ENCODE data around the gene RBBP7.

Gene RBBP7

DNA sequence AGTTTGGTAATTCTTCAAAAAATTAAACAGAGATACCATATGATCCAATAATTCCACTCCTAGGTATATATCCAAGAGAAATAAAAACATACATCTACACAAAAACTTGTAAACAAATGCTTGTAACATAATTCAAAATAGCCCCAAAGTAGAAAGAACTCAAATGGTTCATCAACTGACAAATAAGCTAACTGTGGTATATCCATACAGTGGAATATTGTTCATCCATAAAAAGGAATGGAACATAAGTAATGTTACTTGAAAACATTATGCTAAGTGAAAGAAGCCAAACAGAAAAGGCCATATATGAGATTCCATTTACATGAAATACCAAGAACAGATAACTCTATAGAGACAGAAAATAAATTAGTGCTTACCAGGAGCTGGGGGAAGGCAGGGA, 13.4 kb downstream of the RBBP7 start:
- no peak for DNase-seq

- DNase-seq, result peak; percentile 64
These were observed 14.1 kb downstream of the RBBP7 start for GRCh38 chrX:16856076-16856404.

DNA sequence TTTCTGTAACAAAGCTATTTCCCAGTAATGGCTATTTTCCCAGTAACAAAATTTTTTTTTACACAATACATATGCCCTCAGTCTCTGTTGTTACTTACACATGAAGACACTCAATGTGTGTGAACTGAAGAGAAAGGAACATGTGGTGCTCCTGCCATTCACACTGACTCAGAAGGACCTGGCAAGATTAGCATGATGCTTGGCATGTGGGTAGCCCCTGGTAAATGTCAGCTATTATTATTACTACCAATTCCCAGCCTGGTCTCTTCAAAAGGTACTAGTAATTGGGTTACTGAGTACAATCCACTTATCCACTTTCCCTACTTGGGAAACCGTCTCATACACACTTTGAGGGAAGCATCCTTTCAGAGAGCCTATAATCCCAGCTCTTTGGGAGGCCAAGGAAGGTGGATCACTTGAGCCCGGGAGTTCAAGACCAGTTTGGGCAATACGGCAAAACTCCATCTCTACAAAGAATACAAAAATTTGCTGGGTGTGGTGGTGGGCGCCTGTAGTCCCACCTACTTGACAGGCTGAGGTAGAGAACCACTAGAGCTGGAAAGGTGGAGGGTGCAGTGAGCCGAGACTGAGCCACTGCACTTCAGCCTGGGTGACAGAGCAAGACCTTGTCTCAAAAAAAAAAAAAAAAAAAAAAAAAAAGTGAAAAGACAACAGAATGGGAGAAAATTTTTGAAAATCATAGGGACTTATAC, 14.6 kb downstream of the RBBP7 start:
- no peak for DNase-seq

- DNase-seq, result no peak
These were observed 16.6 kb downstream of the RBBP7 start for GRCh38 chrX:16853537-16853936.

DNA sequence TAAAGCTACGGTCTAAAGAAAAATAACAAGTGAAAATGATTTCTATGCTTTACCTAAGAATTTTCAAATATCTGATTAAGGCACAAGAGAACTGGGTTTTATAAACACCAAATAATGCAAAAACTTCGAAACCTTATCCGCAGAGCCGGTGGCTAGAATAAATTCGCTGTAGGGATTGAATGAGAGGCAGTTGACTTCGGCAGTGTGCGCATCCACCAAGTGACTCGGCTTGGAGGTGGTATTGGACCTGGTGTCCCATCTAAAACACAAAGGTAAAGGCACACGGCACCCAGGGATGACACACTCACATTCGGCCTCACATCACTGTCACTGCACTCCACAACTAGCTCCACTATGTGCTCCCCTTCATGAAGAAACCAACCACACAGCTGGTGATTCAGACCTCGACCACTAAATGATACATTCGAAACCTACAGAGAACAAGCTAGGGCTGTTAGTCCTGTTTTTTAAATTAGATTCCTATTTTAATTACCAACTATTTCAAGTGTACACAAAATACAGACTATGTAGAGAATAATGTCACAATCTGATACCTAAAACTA, 17.5 kb downstream of the RBBP7 start:
- DNase-seq, result no peak

DNA sequence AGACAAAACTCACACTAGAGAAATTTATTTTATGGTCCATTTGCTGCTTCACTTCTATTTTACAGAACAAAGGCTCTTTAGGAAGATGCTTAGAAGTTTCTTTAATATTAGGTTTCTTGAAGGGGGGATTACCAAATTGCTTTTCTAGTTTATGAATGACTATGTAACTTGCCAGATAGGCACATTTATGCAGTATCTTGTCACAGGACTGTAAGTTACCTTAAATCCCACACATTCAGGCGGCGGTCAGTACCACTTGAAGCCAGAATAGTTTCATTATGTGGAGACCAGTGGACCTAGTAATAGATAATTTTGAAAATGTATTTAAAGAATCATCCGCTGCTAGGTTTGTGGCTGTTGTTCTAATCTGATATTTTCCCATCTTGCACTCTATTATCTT, 18.3 kb downstream of the RBBP7 start:
- no peak for DNase-seq

- DNase-seq, result no peak
These were observed 18.7 kb downstream of the RBBP7 start for GRCh38 chrX:16851421-16851820.

- no peak for DNase-seq
These were observed 21.6 kb downstream of the RBBP7 start for GRCh38 chrX:16848541-16848940.

DNA sequence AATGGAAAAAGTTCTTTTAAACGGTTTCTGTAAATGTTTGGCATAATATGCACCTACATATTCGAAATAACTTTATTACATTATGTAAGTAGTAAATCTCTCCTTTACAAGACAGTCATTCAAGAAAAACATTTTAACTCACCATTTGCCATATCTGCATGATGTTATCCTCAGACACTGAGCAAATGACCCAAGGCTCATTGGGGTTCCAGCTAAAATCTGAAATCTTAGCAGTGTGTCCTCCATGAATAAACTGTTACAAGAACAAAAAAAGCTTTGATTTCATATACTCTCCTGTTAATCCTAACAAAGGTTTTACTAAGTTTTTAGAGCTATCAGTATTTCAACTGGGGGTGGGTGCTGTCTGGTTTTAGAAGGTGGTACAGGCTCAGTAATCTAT, 24.5 kb downstream of the RBBP7 start:
- no peak for DNase-seq

GRCh38 chrX:16843208-16843909, 26.8 kb downstream of the RBBP7 start:
- DNase-seq, result no peak

- no peak for DNase-seq
These were observed 27.5 kb downstream of the RBBP7 start for GRCh38 chrX:16842684-16843083.

- DNase-seq, result peak; percentile 7
These were observed 30.2 kb downstream of the RBBP7 start for GRCh38 chrX:16839852-16840460.

DNA sequence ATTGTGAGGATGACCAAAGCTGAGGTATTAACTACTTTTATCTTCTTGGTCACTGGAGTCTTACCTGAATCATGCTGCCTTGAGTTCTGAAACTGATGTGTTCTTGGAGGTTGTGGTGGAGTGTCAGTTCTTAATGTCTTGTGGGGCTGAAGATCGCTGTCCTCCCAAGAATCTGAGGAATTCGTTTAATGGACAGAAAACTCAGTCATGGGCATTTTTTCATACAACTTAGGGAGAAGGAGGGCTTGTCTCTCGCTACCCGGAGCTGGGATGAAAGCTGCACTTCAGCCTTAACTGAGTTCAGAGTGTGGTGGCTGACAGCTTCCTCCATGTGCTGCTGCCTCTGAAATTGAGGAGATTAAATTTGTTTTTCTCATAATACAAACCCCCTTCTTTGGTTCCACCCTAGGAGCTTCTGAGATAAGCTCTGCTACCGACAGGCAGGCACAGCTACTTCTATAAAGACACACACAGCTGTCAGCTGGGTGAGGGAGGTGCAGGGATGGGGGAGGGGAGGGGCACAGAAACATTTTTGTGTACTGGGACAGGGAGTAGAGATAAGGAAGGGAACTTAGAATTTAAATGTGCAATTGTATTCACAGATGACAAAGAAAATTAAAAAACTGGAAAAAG, 30.8 kb downstream of the RBBP7 start:
- no peak for DNase-seq

DNA sequence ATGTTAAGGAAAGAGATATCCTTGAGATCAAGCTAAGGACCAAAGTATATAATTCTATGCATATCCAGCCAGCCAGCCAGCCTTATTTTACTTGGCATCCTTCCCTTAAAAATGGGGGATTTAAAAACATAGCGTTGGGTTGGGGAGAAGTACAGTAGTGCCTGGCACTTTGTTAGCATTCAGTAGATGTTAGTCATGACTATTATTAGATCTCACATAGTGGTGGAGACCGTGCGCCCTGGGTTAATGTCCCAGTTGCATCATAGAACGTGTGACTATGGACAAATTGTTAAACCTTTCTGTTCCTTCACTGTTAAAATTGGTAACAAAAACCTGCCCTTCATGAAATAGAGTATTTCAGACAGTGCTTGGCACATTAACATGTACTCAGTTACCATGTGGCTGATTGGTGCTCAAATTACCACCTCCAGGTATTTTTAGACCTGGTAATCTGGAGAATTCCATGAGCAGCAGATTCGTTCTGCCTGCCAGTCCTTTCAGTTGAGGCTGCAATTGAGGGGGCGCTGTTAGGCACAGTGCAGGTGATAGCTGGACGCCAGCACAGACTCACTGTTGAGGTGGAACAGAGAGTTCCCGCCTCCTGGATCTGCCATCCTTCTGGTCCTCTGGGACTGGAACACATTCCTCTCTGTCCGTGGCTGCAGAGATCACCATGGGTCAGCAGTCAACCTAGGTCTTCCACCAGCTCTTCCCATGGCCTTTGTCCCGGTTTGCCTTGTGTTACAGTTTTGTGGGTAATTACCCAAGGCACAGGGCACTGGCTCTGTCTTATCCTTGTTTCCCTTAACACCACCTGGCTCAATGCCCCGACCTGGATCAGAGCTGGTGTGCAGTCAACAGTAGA, 31.7 kb downstream of the RBBP7 start:
- DNase-seq, result peak; percentile 29

DNA sequence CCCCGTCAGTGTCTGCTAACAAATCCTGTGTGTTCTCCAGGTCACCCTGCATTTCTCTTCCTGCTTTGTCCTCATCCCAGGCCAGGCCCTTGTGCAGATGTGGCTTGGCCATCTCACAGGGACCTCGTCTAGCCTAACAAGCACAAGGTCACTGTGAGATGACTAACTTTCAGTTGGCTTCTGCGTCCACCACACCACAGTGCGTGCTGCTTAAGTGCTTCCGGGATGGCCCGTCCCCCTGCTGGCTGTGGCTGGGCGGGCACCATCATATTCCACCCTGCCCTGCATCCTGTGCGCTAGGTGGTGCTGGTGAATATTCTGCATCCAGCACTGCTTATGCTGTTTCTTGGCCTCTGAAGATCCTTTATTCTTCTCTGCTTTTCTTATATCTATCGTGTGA, 33.8 kb downstream of the RBBP7 start:
- no peak for DNase-seq

DNA sequence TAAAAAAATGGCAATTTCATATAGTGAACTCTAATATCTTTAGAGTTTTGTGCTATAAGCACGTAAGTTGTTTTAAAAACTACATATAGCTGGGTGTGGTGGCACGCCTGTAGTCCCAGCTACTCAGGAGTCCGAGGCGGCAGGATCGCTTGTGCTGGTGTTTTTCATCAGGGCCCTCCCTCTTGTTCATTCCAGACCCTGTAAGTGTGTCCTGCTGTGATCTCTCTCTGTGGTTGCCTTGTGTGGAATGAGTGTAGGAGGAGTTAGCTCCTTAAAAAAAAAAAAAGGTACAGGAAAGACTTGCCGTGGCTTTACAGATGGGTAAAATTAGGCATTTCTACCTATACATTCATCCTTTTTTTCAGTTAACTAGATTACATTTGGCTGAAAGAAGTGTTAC, 35.4 kb downstream of the RBBP7 start:
- DNase-seq, result no peak

DNA sequence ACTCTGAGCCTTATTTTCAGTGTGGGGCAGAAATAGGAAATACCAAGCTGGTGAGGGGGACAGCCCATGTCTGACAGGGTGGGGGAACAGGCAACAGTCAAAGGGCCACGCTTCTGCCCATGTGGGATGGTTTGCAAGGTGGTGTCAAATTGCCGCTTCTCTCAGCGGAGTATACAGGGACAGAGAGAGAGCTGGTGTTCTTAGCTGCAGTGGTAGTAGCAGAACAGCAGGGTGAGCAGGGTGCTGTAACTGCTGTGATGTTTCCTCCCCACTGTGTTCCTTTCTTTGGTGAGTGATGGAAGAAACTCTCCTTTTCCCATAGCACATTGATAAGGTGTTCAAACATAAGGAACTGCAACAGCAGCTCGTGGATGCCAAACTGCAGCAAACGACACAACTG, 37.9 kb downstream of the RBBP7 start:
- DNase-seq, result no peak

GRCh38 chrX:16828124-16828908, 41.8 kb downstream of the RBBP7 start:
- peak; percentile 16 for DNase-seq

DNA sequence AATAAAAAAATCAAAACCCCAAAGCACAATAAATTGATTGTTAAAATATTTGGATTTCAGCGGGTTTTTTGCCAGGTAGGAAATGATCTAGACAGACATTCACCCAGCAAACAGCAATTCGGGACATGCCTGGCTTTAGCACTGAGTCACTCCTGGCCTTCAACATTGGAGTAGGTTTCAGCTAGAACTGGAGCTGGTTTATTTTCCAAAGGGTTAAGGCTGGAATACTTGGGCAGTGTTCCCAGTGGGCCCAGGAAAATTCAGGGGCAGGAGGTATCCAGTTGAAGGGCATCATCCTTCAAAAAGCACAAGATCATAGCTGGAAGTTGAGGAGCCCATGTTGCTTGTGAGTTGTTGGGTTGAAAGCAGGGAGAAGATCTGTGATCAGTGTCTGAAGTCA, 42.9 kb downstream of the RBBP7 start:
- DNase-seq, result no peak

DNA sequence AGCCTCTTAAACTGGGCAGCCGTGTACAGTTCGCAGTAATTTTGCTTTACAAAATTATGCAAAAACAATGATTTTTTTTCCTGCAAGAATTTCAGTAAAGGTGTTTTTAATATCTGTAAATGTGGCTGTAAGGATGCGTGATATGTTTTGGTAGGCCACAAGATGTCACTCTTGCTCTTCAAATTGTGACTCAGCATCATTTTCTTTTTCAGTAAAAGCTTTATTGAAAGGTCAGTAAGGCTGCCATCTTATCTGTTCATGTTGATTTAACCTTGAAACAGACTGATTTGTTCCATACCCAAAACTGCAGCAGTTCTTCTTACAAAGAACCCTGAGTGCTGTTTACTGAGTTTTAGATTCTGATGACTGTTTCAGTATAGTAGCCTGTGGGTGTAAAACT, 44.0 kb downstream of the RBBP7 start:
- DNase-seq, result peak; percentile 13

DNA sequence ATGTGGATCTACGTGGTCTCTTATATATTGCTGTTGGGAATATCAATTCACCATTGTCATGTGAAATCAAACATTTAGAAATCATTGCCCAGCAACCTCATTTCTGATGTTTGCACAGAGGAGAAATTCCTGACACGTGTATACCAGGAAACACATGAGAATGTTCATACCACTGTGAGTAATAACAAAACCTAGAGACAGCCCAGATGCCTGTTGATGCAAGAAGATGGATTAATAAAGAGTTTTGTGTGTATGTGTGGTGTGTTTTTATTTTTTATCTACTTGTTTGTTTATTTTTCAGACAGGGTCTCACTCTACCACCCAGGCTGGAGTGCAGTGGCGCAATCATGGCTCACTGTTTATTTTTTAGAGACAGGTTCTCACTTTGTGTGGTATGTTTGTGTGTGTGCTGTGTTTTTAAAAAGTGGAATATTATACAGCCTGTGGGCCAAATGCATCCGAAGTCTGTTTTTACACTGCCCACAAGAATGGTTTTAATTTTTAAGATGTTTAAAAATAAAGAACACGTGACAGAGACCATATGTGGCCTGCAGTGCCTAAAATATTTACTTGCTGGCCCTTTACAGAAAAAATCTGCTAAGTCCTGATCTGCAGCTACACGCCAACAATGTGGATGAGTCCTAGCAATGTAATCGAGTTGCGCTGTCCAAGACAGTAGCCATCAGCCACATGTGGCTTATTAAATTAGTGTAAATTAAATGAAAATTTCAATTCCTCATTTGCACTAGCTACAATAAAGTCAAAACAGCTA, 44.7 kb downstream of the RBBP7 start:
- DNase-seq, result no peak
